ENCODE results near the gene RHOH. TPM values are rescaled to one million over a fixed set of nuclear protein-coding genes. Genes with fewer than 3 reads are reported as not detected.

The RHOH gene
- total RNA-seq, 6 experiments from 2014 or later, result not detected

DNA sequence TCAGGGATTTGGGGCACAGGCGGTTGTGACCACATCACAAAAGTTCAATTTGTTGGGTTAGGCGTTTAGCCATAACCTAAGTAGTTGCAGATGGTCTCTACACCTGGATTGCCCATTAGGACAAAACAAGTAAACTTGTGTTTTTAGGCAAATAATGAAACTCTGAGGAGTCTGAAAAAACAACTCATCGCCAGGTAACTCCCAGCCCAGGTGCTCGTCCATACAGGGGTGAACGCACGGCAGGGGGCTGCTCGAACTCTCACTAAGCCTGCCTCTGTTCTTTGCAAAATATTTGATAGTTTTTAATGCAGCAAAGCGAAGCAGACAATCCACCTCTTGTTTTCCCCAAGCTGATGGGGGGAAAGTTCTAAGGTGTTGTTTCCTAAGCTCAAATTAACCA is 559 bp upstream of the RHOH start:
- Mint-ChIP-seq H3K27ac (no peak overlapping the region), H3K4me3 (no peak overlapping the region), H3K27me3 (ENCODE audit: insufficient read depth) (peaks cover 21% of the 10 kb centered on the region), H3K9me3 (no peaks in the 10 kb centered on the region), H3K36me3 (ENCODE audit: low read depth) (no peaks in the 10 kb centered on the region), H3K4me1 (ENCODE audit: low read depth) (peaks cover 13% of the 10 kb centered on the region)
- DNase-seq, result no peak
- TF ChIP-seq, protein P1, sequence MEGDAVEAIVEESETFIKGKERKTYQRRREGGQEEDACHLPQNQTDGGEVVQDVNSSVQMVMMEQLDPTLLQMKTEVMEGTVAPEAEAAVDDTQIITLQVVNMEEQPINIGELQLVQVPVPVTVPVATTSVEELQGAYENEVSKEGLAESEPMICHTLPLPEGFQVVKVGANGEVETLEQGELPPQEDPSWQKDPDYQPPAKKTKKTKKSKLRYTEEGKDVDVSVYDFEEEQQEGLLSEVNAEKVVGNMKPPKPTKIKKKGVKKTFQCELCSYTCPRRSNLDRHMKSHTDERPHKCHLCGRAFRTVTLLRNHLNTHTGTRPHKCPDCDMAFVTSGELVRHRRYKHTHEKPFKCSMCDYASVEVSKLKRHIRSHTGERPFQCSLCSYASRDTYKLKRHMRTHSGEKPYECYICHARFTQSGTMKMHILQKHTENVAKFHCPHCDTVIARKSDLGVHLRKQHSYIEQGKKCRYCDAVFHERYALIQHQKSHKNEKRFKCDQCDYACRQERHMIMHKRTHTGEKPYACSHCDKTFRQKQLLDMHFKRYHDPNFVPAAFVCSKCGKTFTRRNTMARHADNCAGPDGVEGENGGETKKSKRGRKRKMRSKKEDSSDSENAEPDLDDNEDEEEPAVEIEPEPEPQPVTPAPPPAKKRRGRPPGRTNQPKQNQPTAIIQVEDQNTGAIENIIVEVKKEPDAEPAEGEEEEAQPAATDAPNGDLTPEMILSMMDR (IDR thresholded peaks at IDR 0.05), result no peak

DNA sequence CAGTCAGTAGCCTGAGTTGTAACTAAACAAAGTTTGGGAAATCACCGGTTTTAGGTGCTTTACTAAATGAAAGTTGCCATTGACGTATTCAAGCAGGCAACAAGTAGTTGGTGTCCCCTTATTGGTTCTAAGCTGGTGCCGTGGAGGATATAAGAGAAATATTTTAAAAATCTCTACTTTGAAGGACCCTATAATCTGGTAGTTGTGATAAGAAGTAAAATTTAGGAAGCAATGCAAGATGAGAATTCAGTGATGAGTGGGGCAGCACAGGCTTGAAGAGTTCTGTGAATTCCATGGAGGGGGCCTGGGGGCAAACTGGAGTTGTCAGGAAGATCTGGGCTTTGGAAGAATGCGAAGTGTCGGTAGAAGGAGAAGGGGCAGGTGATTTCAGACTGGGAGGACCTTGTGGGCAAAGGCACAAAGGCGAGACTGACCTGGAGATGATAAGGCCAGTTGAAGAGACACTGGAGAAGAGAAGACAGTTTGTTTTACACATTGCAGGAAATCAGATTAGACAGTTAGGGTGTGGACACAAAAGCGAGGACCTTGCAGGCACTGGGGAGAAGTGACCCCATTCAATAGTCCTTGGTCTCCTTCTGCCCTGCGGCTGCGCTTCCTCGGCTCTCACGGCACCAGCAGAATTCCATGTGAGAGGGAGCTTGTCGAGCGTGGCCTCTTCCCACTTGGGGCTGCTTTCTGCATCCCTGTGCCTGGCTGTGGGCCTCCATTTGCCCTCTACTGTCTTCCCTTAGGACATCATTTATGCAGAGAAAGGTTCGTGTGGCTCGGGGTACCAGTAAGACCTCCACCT is 1.3 kb downstream of the RHOH start:
- DNase-seq, result no peak
- TF ChIP-seq, protein P1 (IDR thresholded peaks at IDR 0.05), result no peak
- no peak overlapping the region for H3K4me3 Mint-ChIP-seq
- peaks cover 22% of the 10 kb centered on the region for H3K27me3 Mint-ChIP-seq (ENCODE audit: insufficient read depth)
- peaks cover 13% of the 10 kb centered on the region for H3K4me1 Mint-ChIP-seq (ENCODE audit: low read depth)
- no peaks in the 10 kb centered on the region for H3K9me3 Mint-ChIP-seq
- H3K36me3 Mint-ChIP-seq (ENCODE audit: low read depth), result no peaks in the 10 kb centered on the region
- no peak overlapping the region for H3K27ac Mint-ChIP-seq

DNA sequence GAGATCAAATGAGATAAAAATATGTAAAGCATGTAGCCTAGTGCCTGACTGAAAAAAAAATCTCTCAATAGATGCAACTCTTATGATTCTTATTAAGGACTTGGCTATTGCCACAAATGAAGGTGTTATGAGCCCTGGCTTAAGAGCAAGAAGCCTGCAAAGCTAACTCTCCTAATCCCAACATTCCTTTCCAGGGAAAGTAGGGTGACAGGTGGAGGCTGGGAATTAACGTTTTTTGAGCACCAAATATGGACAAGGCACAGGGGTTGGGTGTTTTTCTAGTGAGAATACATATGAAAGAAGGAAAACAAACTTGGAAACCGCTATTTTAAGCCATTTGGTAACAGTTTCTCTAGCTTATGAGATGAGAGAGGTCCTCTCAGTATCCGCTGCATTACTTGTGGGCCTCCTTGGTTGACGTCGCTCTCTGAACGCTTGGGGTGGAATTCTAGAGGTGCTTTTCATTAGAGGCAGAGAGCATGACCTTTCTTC is 2.4 kb downstream of the RHOH start:
- TF ChIP-seq, protein P1 (IDR thresholded peaks at IDR 0.05), result no peak
- peaks cover 13% of the 10 kb centered on the region for H3K4me1 Mint-ChIP-seq (ENCODE audit: low read depth)
- no peak overlapping the region for H3K27ac Mint-ChIP-seq
- H3K36me3 Mint-ChIP-seq (ENCODE audit: low read depth), result no peaks in the 10 kb centered on the region
- H3K4me3 Mint-ChIP-seq, result no peak overlapping the region
- peaks cover 24% of the 10 kb centered on the region for H3K27me3 Mint-ChIP-seq (ENCODE audit: insufficient read depth)
- DNase-seq, result no peak
- H3K9me3 Mint-ChIP-seq, result no peaks in the 10 kb centered on the region

DNA sequence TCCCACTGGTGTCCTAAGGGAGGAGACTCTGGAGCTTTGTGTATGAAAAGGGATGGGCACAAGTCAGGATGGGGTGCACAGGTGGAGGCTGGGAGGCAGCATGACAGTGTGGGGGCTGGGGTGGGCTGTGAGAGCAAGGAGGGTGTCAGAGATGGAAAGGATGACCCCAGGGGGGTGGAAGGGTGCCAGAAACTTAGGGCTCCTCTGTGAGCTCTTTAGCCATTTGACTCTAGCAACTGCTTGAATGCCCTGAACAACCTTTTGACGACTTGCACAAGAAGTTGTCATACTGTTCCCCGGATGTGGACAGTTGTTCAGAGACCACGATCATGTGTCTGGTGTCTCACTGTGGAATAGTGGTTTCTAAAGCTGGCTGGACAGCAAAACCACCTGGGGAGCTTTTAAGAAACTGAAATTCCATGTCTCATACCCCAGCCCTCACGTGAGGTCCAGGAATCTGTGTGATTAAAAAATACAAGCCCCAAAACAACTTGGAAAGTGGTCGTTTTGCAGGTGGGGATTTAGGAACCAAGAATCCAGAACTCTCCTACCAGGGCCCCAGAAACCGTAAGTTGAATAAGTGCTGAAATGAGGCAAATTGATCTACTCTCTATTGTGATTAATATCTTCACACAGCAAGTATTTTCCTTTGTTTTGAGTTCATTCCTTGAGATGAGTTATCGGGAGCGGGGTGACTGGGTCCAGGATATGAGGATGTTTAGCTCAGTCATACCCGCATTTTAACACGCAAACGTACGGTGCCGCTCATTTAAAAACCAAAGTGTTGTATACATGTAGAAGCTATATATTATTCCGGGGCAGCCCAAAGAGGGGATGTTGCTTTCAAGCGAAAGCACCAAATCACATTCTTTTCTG is 3.4 kb downstream of the RHOH start:
- Mint-ChIP-seq H3K4me3 (no peak overlapping the region), H3K27me3 (ENCODE audit: insufficient read depth) (peaks cover 31% of the 10 kb centered on the region), H3K4me1 (ENCODE audit: low read depth) (peaks cover 5% of the 10 kb centered on the region), H3K36me3 (ENCODE audit: low read depth) (no peaks in the 10 kb centered on the region), H3K9me3 (no peaks in the 10 kb centered on the region), H3K27ac (no peak overlapping the region)
- TF ChIP-seq, protein P1 (IDR thresholded peaks at IDR 0.05), result no peak
- DNase-seq, result no peak

DNA sequence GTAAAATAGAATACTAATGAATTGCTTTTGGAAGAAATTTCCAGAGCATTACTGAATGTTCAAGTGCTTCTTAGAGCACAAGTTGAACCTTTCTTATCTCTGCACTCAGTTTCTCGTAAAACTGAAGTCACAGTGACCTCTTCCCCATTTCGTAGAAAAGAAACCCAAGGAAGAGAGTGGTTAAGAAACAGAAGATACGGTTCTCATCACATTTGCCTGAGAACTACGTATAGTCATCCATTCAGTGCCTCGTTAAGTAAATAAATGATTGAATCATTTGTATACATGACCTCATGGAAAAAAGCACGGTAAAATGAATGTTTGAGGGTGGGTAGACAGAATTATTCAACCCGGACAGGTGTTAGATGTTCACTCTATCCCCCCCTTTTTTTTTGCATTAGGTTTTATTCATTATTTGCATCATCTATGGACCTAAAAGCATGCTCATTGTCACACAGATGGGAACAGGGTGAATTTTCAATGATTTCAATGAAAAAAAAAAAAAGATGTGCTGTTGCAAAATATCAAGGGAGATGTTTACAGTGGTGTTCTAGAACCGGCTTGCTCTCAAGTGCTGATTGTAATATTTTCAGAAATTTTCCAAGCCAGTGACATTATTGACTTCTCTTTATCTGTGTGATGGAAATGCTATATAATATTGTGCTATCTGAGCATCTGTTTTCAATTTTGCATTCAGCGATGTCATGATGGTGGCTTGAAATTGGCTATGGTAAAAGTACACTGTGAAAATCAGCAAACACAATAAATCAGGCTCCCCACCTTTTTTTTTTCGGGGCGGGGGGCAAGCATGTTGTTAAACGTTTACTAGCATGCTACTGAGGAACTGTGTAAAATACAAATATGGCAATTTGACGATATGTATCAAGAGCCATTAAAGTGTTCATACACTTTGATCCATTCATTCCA is 4.3 kb downstream of the RHOH start:
- no peak overlapping the region for H3K4me3 Mint-ChIP-seq
- H3K36me3 Mint-ChIP-seq (ENCODE audit: low read depth), result no peaks in the 10 kb centered on the region
- H3K9me3 Mint-ChIP-seq, result no peaks in the 10 kb centered on the region
- peaks cover 5% of the 10 kb centered on the region; the same call in 1 of the 2 replicates for H3K4me1 Mint-ChIP-seq (ENCODE audit: low read depth)
- peaks cover 32% of the 10 kb centered on the region for H3K27me3 Mint-ChIP-seq (ENCODE audit: insufficient read depth)
- no peak for DNase-seq
- H3K27ac Mint-ChIP-seq, result no peak overlapping the region
- TF ChIP-seq, protein P1 (IDR thresholded peaks at IDR 0.05), result no peak
